Activated T-cell treated with anti-CD3 and anti-CD28 coated beads, Interleukin-2, amount 50 U/mL, for 24 hours (primary cell): ENCODE data around the gene CD19.
"Not testable (repeated sequence)": the region's sequence is repeated elsewhere in the genome, so short reads cannot be mapped to it uniquely, and the experiment has no call there.

ENCODE experiments used
- DNase-seq: peaks from one replicate; pipeline ENCODE4 v3.0.0-alpha.2; 2020
- H3K27ac Mint-ChIP-seq: 2 replicates; pipeline ENCODE4 v1.8.0; 2020; ENCODE audit warnings: mild to moderate bottlenecking, mixed read lengths
- H3K27me3 Mint-ChIP-seq: 2 replicates; pipeline ENCODE4 v1.8.0; 2020; ENCODE audit warnings: mixed read lengths
- H3K36me3 Mint-ChIP-seq: 2 replicates; pipeline ENCODE4 v1.8.0; 2020; ENCODE audit warnings: low read depth, mixed read lengths
- H3K4me1 Mint-ChIP-seq: 2 replicates; pipeline ENCODE4 v1.8.0; 2020; ENCODE audit warnings: low read depth, mixed read lengths
- H3K4me3 Mint-ChIP-seq: 2 replicates; pipeline ENCODE4 v1.8.0; 2020; ENCODE audit warnings: mild to moderate bottlenecking, moderate library complexity, mixed read lengths
- H3K9me3 Mint-ChIP-seq: 2 replicates; pipeline ENCODE4 v1.8.0; 2020; ENCODE audit warnings: mixed read lengths

The CD19 gene

GRCh38 chr16:28937222-28937876, 5.6 kb downstream of the CD19 start:
- Mint-ChIP-seq H3K4me1 (peaks cover 13% of the 10 kb centered on the region), H3K27ac (no peak overlapping the region), H3K27me3 (no peaks in the 10 kb centered on the region), H3K4me3 (no peak overlapping the region), H3K9me3 (no peaks in the 10 kb centered on the region), H3K36me3 (no peaks in the 10 kb centered on the region)
- no peak for DNase-seq

GRCh38 chr16:28938721-28939120, 7.0 kb downstream of the CD19 start:
- no peak for DNase-seq
- H3K36me3 Mint-ChIP-seq: no peaks in the 10 kb centered on the region
- H3K27ac Mint-ChIP-seq: no peak overlapping the region
- H3K27me3 Mint-ChIP-seq: no peaks in the 10 kb centered on the region
- peaks cover 13% of the 10 kb centered on the region for H3K4me1 Mint-ChIP-seq
- no peak overlapping the region for H3K4me3 Mint-ChIP-seq
- H3K9me3 Mint-ChIP-seq: no peaks in the 10 kb centered on the region

GRCh38 chr16:28939825-28940224, 8.1 kb downstream of the CD19 start:
- not testable (repeated sequence) for H3K27ac Mint-ChIP-seq, H3K36me3 Mint-ChIP-seq, H3K4me3 Mint-ChIP-seq, H3K27me3 Mint-ChIP-seq, DNase-seq, H3K9me3 Mint-ChIP-seq
- H3K4me1 Mint-ChIP-seq: peaks cover 13% of the 10 kb centered on the region

- Mint-ChIP-seq H3K4me3 (no peak overlapping the region), H3K4me1 (peaks cover 7% of the 10 kb centered on the region)
Measured at GRCh38 chr16:28943281-28943680, 11.5 kb downstream of the CD19 start.

GRCh38 chr16:28946681-28947080, 14.9 kb downstream of the CD19 start:
- Mint-ChIP-seq H3K9me3 (no peaks in the 10 kb centered on the region), H3K27ac (no peak overlapping the region), H3K27me3 (no peaks in the 10 kb centered on the region), H3K4me1 (peaks cover 16% of the 10 kb centered on the region), H3K36me3 (peaks cover 10% of the 10 kb centered on the region), H3K4me3 (no peak overlapping the region)
- no peak for DNase-seq

More at GRCh38 chr16:28943281-28943680, 11.5 kb downstream of the CD19 start:
- no peaks in the 10 kb centered on the region for H3K27me3 Mint-ChIP-seq
- H3K36me3 Mint-ChIP-seq: no peaks in the 10 kb centered on the region
- H3K27ac Mint-ChIP-seq: no peak overlapping the region
- DNase-seq: no peak
- H3K9me3 Mint-ChIP-seq: no peaks in the 10 kb centered on the region

- Mint-ChIP-seq H3K9me3 (no peaks in the 10 kb centered on the region), H3K36me3 (peaks cover 51% of the 10 kb centered on the region), H3K27me3 (no peaks in the 10 kb centered on the region), H3K4me1 (peaks cover 33% of the 10 kb centered on the region), H3K4me3 (peak within 1 kb of the TSS; percentile 97), H3K27ac (peak within 1 kb of the TSS; percentile 97)
- peak; percentile 100 for DNase-seq
Measured at GRCh38 chr16:28950648-28951409, 19.1 kb downstream of the CD19 start, which contains the start of gene NFATC2IP. Gene NFATC2IP (plus strand): TSS chr16:28950937. CDS start chr16:28951012, 75 bp downstream.

GRCh38 chr16:28951410-28951943, 19.7 kb downstream of the CD19 start:
- Mint-ChIP-seq H3K36me3 (peaks cover 58% of the 10 kb centered on the region), H3K4me1 (peaks cover 31% of the 10 kb centered on the region), H3K4me3 (peak overlapping the region; percentile 97), H3K27ac (peak overlapping the region; percentile 97), H3K9me3 (no peaks in the 10 kb centered on the region), H3K27me3 (no peaks in the 10 kb centered on the region)
- no peak for DNase-seq

GRCh38 chr16:28958216-28958615, 26.4 kb downstream of the CD19 start:
- no peak for DNase-seq
- Mint-ChIP-seq H3K4me3 (no peak overlapping the region), H3K36me3 (peaks cover 93% of the 10 kb centered on the region), H3K27ac (no peak overlapping the region), H3K9me3 (no peaks in the 10 kb centered on the region), H3K27me3 (no peaks in the 10 kb centered on the region), H3K4me1 (peaks cover 12% of the 10 kb centered on the region)

GRCh38 chr16:28958836-28959235, 27.1 kb downstream of the CD19 start:
- Mint-ChIP-seq H3K36me3 (peaks cover 93% of the 10 kb centered on the region), H3K4me3 (no peak overlapping the region), H3K4me1 (peaks cover 9% of the 10 kb centered on the region), H3K27ac (no peak overlapping the region), H3K9me3 (no peaks in the 10 kb centered on the region), H3K27me3 (no peaks in the 10 kb centered on the region)
- no peak for DNase-seq

- DNase-seq: no peak
- Mint-ChIP-seq H3K27me3 (no peaks in the 10 kb centered on the region), H3K27ac (no peak overlapping the region), H3K4me1 (peaks cover 1% of the 10 kb centered on the region), H3K36me3 (peaks cover 72% of the 10 kb centered on the region), H3K4me3 (no peak overlapping the region), H3K9me3 (no peaks in the 10 kb centered on the region)
Measured at GRCh38 chr16:28964072-28964471, 32.3 kb downstream of the CD19 start.

- no peaks in the 10 kb centered on the region for H3K9me3 Mint-ChIP-seq
- no peaks in the 10 kb centered on the region for H3K27me3 Mint-ChIP-seq
- H3K27ac Mint-ChIP-seq: no peak overlapping the region
- H3K4me1 Mint-ChIP-seq: peaks cover 1% of the 10 kb centered on the region
- H3K36me3 Mint-ChIP-seq: peaks cover 68% of the 10 kb centered on the region
- H3K4me3 Mint-ChIP-seq: no peak overlapping the region
- DNase-seq: no peak
Measured at GRCh38 chr16:28964496-28964895, 32.7 kb downstream of the CD19 start.

- DNase-seq: no peak
- H3K4me3 Mint-ChIP-seq: no peak overlapping the region
- H3K36me3 Mint-ChIP-seq: peaks cover 44% of the 10 kb centered on the region
- H3K27ac Mint-ChIP-seq: no peak overlapping the region
- H3K4me1 Mint-ChIP-seq: peaks cover 1% of the 10 kb centered on the region
- no peaks in the 10 kb centered on the region for H3K9me3 Mint-ChIP-seq
- H3K27me3 Mint-ChIP-seq: no peaks in the 10 kb centered on the region
Measured at GRCh38 chr16:28967156-28967555, 35.4 kb downstream of the CD19 start.

- not testable (repeated sequence) for H3K9me3 Mint-ChIP-seq, H3K27me3 Mint-ChIP-seq, H3K4me1 Mint-ChIP-seq, DNase-seq, H3K4me3 Mint-ChIP-seq, H3K27ac Mint-ChIP-seq
- H3K36me3 Mint-ChIP-seq: peaks cover 25% of the 10 kb centered on the region
Measured at GRCh38 chr16:28969696-28970095, 37.9 kb downstream of the CD19 start.

GRCh38 chr16:28974007-28974436, 42.3 kb downstream of the CD19 start:
- peaks cover 35% of the 10 kb centered on the region for H3K36me3 Mint-ChIP-seq
- H3K4me3 Mint-ChIP-seq: peak overlapping the region; percentile 95
- H3K4me1 Mint-ChIP-seq: peaks cover 36% of the 10 kb centered on the region
- no peaks in the 10 kb centered on the region for H3K27me3 Mint-ChIP-seq
- H3K27ac Mint-ChIP-seq: peak overlapping the region; percentile 96
- no peaks in the 10 kb centered on the region for H3K9me3 Mint-ChIP-seq
- DNase-seq: peak; percentile 60
